GM20000 (cell line): ENCODE measurements around the gene STARD9.
A peak's percentile ranks its signal among the peaks of the same experiment; 100 is the strongest.

Experiments used
- DNase-seq: peaks from one replicate; pipeline ENCODE4 v3.0.0; 2012; ENCODE audit warnings: low spot score
- TF ChIP-seq, protein P1 (sequence below): IDR thresholded peaks from 2 replicates; pipeline ENCODE4 v1.5.1; 2012; ENCODE audit warnings: mild to moderate bottlenecking, control low read depth; ENCODE audit errors: extremely low read depth, missing control alignments

Gene STARD9

DNA sequence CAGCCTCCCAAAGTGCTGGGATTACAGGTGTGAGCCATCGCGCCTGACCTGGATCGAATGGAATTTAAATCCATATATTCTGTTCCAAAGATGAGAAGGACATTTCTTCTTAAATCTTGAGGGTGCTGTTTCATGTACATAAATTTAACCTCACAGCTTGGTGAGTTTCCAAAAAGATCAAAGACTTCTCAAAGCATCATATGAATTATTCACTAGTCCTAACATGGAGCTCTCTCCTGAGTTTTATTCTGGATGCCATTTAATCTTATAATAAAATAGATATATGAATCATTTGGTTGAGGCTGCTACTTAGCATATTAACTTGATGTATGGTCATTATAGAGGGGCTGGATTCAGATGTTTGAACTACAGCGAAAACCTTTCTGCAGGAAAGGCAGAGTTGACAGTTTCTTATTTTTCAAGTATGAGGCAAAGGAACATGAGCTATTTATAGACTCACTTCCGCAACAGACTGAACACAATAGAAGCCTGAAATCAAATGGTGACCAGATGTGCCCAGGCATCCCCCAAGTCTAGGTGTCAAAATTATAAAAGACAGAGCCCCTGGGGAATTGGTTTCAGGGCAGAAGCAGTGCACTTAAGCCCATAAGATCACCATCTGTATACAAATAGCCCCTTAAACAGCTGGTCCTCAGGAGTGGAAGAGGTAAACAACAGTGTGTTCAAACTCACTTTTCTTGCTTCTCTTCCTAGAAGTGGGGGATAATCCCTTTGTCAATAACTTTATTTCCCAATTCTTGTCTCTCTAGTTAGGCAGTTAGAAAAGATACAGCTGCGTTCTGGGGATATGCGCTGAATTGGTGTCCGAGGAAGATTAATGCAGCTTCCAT lies 29.7 kb downstream of the STARD9 start:
- TF ChIP-seq, protein P1, sequence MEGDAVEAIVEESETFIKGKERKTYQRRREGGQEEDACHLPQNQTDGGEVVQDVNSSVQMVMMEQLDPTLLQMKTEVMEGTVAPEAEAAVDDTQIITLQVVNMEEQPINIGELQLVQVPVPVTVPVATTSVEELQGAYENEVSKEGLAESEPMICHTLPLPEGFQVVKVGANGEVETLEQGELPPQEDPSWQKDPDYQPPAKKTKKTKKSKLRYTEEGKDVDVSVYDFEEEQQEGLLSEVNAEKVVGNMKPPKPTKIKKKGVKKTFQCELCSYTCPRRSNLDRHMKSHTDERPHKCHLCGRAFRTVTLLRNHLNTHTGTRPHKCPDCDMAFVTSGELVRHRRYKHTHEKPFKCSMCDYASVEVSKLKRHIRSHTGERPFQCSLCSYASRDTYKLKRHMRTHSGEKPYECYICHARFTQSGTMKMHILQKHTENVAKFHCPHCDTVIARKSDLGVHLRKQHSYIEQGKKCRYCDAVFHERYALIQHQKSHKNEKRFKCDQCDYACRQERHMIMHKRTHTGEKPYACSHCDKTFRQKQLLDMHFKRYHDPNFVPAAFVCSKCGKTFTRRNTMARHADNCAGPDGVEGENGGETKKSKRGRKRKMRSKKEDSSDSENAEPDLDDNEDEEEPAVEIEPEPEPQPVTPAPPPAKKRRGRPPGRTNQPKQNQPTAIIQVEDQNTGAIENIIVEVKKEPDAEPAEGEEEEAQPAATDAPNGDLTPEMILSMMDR = no peak
- peak; percentile 57 for DNase-seq

DNA sequence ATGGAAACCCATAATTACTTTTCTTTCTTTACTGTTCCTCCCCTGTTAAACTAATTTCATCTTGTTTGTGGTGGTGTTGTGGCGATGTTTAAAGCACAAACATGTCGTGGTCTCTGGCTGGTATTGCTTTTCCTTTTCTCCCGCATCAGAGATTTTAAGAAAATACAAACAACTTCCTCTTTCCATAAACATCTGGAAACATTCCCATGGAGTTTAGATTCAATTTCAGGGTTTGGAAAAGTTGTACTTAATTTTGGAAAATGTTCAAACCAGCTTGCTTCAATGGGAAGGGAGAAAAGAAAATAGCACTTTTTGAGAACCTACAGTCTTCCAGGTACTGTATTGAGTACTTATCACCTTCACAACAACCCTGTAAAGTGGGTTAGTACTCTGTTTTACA lies 30.4 kb downstream of the STARD9 start:
- TF ChIP-seq, protein P1 = no peak
- no peak for DNase-seq

DNA sequence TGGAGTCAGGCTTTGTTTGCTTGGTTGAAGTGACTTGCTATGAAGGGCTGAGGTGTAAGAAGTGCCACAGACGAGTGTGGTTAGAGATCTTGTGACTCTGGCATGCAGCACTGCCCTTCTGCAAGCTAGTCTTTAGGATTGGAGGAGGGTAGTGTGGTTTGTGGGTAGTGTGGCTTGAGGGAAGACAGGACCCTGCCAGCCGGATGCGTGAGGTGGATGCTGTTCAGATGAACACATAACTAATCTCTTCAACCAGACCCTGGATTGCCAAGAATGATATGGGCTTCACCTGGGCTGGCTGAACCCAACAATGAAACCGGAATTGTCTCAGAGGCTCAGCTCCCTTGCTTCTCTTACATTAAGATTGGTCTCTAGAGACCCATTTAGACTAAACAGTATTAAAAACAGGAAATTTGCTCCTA lies 32.7 kb downstream of the STARD9 start:
- DNase-seq = no peak
- TF ChIP-seq, protein P1 = no peak

DNA sequence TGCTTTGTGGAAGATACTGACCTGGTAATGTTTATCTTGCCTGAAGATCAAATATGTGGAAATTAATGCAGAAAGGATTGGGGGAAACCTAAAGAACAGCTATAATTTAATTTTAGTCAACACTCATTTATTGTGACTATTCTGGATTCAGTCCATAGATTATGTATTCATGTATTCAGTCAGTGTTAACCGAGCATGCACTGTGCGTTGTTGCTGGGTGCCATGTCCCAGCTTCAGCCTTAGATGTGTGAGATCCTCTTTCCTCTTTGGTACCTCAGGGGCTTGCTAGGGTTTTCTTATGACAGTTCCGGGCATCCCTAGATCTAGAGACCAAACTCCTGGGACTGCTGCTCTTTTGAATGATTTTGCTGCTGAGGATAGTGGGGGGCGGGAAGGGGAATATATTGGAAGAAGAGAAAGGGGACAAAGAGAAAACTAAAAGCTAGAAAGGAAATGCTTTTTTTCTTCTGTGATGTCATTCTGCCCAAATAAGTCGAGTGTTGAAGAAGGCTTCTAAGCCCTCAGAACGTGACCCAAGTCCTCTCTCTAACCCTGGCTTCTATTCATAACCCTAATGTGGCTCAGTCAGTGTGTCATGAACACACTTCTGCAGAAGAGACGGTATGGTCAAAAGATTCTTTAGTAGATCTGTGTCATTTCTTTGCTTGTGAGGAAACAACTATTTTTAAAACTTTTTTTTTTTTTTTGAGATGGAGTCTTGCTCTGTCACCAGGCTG lies 33.5 kb downstream of the STARD9 start:
- DNase-seq = no peak
- TF ChIP-seq, protein P1 = no peak

DNA sequence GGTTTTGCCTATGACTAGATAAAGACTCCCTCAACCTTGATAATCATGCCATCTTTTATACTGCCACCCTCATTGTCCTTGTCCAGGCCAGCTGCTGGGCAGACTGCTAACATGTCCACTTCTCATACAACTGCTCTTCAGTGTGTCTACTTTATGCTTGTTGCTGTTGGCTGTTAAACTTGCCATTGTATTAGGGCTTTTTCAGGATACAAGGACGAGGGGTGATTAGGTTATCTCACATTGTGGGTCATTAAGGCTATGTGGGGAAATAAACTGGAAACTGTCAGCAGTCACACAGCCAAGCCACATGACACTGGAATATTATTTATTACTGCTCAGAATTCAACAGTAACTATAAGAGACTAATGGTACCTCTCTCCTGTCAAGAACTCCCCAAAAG lies 36.1 kb downstream of the STARD9 start:
- TF ChIP-seq, protein P1 = no peak
- DNase-seq = no peak

DNA sequence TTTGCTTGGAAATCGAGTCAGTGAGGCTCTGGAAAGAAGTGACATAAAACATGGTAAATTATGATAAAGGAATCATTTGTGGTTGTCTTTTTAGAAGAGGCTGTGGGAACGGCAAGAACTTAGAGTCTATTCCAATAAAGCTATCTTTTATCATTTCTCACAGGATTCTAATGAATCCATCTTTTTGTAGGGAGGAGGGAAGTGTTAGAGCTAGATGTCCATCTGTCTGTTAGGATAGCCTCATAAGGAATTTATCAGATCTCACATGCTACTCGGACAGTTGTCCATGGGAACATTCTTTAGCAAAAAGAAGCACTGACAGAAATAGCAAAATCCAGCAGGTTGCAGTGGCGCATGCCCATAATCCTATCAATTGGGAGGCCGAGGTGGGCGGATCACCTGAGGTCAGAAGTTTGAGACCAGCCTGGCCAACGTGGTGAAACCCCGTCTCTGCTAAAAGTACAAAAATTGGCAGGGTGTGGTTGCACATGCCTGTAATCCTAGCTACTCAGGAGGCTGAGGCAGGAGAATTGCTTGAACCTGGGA lies 37.0 kb downstream of the STARD9 start:
- no peak for DNase-seq
- TF ChIP-seq, protein P1 = no peak

DNA sequence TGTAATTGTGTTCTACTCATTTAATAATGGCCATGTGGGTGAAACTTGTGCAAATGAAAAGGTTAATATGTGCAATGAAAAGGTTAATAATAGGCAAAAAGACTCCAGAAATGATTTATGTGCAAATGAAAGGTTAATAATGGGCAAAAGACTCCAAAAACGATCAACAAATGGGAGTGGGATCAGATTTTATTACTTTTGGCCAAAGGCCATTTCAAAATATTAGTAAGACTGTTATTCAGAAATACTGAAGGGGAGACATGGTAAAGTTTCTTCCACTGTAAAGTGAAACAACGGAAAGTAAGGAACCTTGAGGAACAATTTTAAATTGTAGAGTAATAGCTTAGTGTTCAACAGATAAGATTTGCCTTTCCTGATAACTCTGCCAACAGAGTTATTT lies 40.7 kb downstream of the STARD9 start:
- no peak for DNase-seq
- TF ChIP-seq, protein P1 = no peak
